Loucy (cell line): ENCODE results near the gene DCP1B.

ENCODE experiments used
- H2AFZ ChIP-seq: fragments of 200-600 bp; sonication (generic); 2 replicates; pipeline ENCODE4 v1.6.0; 2016; ENCODE audit warnings: antibody characterized with exemption, mild to moderate bottlenecking, low read length, moderate library complexity
- H3F3A ChIP-seq: fragments of 200-600 bp; 2 replicates; pipeline ENCODE4 v1.6.0; 2016; ENCODE audit warnings: antibody characterized with exemption, low read depth, mild to moderate bottlenecking
- H3K27me3 ChIP-seq: fragments of 200-600 bp; sonication (generic); 2 replicates; pipeline ENCODE4 v1.6.1; 2014; ENCODE audit warnings: low read length, mild to moderate bottlenecking; ENCODE audit not compliant: insufficient read depth, poor library complexity, severe bottlenecking
- H3K36me3 ChIP-seq: fragments of 200-600 bp; sonication (generic); 2 replicates; pipeline ENCODE4 v1.6.1; 2016; ENCODE audit warnings: low read length; ENCODE audit not compliant: insufficient read depth
- H3K4me1 ChIP-seq: fragments of 200-600 bp; sonication (generic); 2 replicates; pipeline ENCODE4 v1.5.1; 2014; ENCODE audit warnings: low read length, mild to moderate bottlenecking; ENCODE audit not compliant: insufficient read depth, poor library complexity, severe bottlenecking
- H3K4me2 ChIP-seq: fragments of 200-600 bp; sonication (generic); 2 replicates; pipeline ENCODE4 v1.6.0; 2014; ENCODE audit warnings: antibody characterized with exemption, low read length, low read depth, mild to moderate bottlenecking; ENCODE audit not compliant: poor library complexity, severe bottlenecking
- H3K4me3 ChIP-seq: fragments of 200-600 bp; sonication (generic); 2 replicates; pipeline ENCODE4 v1.5.1; 2014; ENCODE audit warnings: low read length, mild to moderate bottlenecking, mixed read lengths; ENCODE audit not compliant: poor library complexity, severe bottlenecking
- H3K79me2 ChIP-seq: fragments of 200-600 bp; sonication (generic); 2 replicates; pipeline ENCODE4 v1.6.1; 2014; ENCODE audit warnings: low read length; ENCODE audit not compliant: insufficient read depth
- H3K9ac ChIP-seq: fragments of 200-600 bp; sonication (generic); 2 replicates; pipeline ENCODE4 v1.6.0; 2014; ENCODE audit warnings: mild to moderate bottlenecking, low read depth, low read length, moderate library complexity; ENCODE audit not compliant: poor library complexity, severe bottlenecking
- H3K9me2 ChIP-seq: fragments of 200-600 bp; sonication (generic); replicated peaks from 2 replicates; pipeline ENCODE4 v1.6.1; 2016; ENCODE audit warnings: low read depth, low read length, mixed read lengths
- H3K9me3 ChIP-seq: fragments of 200-600 bp; sonication (generic); 2 replicates; pipeline ENCODE4 v1.6.1; 2014; ENCODE audit warnings: mild to moderate bottlenecking, antibody characterized with exemption, low read length, low read depth; ENCODE audit not compliant: insufficient read depth
- H4K20me1 ChIP-seq: fragments of 200-600 bp; sonication (generic); 2 replicates; pipeline ENCODE4 v1.6.0; 2014; ENCODE audit warnings: antibody characterized with exemption, low read length, mild to moderate bottlenecking; ENCODE audit not compliant: insufficient read depth, poor library complexity, severe bottlenecking
- EZH2phosphoT487 ChIP-seq: fragments of 200-600 bp; IDR thresholded peaks from 2 replicates; pipeline ENCODE4 v1.6.1; 2018; ENCODE audit warnings: antibody characterized with exemption, mild to moderate bottlenecking, moderate library complexity, borderline replicate concordance
- TF ChIP-seq, protein P1 (sequence below): fragments of 200-600 bp; sonication (generic); conservative IDR thresholded peaks from 2 replicates; pipeline ENCODE4 v1.5.1; 2014; ENCODE audit warnings: mild to moderate bottlenecking, antibody characterized with exemption, low read length

The DCP1B gene

DNA sequence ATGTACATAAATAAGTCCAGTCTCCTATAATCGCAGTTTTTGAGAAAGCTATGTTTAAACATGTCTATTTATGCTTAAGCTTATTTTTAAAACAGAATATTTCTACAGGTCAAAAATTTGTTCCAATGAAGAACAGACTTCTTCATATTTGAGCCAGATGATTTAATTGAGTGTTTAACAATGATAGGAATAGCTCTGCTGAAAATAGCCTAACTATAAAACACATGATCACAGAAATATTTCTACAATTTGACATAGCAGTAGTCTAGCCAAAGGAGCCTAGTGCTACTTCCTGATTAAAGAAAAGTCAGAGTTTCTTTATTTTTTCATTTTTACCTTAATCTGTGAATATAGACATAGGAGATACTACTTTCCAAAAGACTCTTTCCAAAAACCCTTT, 29.4 kb downstream of the DCP1B start:
- TF ChIP-seq, protein P1, sequence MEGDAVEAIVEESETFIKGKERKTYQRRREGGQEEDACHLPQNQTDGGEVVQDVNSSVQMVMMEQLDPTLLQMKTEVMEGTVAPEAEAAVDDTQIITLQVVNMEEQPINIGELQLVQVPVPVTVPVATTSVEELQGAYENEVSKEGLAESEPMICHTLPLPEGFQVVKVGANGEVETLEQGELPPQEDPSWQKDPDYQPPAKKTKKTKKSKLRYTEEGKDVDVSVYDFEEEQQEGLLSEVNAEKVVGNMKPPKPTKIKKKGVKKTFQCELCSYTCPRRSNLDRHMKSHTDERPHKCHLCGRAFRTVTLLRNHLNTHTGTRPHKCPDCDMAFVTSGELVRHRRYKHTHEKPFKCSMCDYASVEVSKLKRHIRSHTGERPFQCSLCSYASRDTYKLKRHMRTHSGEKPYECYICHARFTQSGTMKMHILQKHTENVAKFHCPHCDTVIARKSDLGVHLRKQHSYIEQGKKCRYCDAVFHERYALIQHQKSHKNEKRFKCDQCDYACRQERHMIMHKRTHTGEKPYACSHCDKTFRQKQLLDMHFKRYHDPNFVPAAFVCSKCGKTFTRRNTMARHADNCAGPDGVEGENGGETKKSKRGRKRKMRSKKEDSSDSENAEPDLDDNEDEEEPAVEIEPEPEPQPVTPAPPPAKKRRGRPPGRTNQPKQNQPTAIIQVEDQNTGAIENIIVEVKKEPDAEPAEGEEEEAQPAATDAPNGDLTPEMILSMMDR = no peak
- no peaks in the 10 kb centered on the region for H3K4me1 ChIP-seq
- no peaks in the 10 kb centered on the region for H3K9me3 ChIP-seq
- no peaks in the 10 kb centered on the region for H3K27me3 ChIP-seq
- no peak overlapping the region for H3K4me3 ChIP-seq
- H3K4me2 ChIP-seq = no peak overlapping the region
- H3K36me3 ChIP-seq = no peaks in the 10 kb centered on the region
- no peak overlapping the region for H2AFZ ChIP-seq
- no peak overlapping the region for H3K9ac ChIP-seq
- no peaks in the 10 kb centered on the region for H3K79me2 ChIP-seq
- no peaks in the 10 kb centered on the region for H4K20me1 ChIP-seq
- H3F3A ChIP-seq = no peaks in the 10 kb centered on the region
- no peaks in the 10 kb centered on the region for H3K9me2 ChIP-seq

DNA sequence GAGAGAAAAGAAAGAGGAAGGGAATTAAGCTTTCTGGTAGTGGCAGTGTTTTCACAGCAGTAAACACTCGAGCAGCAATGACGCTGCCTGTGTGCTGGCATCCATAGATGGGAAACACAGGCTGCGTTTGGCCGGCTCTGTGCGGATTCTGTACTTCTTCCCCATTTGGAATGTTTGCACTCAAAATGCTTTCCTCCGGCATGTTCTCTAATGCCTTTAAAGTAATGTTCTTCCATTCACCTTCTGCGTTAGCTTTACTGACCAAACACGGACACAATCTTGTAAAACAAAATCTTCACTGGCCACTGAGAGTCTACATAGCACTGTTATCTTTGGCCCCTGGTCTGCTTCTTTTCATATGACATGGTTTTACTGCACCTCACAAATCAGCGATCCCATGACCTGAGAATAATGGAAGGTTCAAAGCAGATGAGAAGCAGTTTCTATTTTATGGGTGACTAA, 31.4 kb downstream of the DCP1B start:
- no peak overlapping the region for H3K9ac ChIP-seq
- H2AFZ ChIP-seq = no peak overlapping the region

DNA sequence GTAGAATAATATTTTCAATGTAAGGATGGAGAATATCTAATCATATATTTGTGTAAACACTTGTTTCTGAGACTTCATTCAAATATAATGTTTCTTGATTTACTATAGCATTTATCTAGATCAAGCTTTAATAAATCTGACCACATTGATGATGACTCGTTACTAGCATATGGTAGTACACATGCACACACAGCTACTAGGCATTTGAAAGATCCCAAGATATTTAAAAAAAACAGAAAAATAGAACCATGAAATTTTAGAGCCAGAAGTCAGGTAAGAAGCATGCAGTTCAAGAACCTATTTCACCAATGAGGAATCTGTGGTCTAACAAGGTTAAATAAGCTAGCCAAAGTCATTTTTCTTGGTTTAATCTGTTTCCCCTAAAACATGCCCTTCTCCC, 32.0 kb downstream of the DCP1B start:
- no peaks in the 10 kb centered on the region for H3K27me3 ChIP-seq
- no peaks in the 10 kb centered on the region for H4K20me1 ChIP-seq
- no peak overlapping the region for H3K4me3 ChIP-seq
- H3F3A ChIP-seq = no peaks in the 10 kb centered on the region
- no peak for TF ChIP-seq EZH2phosphoT487
- TF ChIP-seq, protein P1 = no peak
- no peaks in the 10 kb centered on the region for H3K4me1 ChIP-seq
- no peaks in the 10 kb centered on the region for H3K9me3 ChIP-seq
- H3K79me2 ChIP-seq = no peaks in the 10 kb centered on the region
- H3K9me2 ChIP-seq = no peaks in the 10 kb centered on the region
- H3K9ac ChIP-seq = no peak overlapping the region
- no peak overlapping the region for H3K4me2 ChIP-seq
- no peak overlapping the region for H2AFZ ChIP-seq
- no peaks in the 10 kb centered on the region for H3K36me3 ChIP-seq

More for the DNA sequence above, 31.4 kb downstream of the DCP1B start:
- Histone ChIP-seq H3K79me2 (no peaks in the 10 kb centered on the region), H3K36me3 (no peaks in the 10 kb centered on the region), H3F3A (no peaks in the 10 kb centered on the region), H3K9me3 (no peaks in the 10 kb centered on the region), H3K4me1 (no peaks in the 10 kb centered on the region), H3K4me2 (no peak overlapping the region), H3K4me3 (no peak overlapping the region), H4K20me1 (no peaks in the 10 kb centered on the region), H3K9me2 (no peaks in the 10 kb centered on the region), H3K27me3 (no peaks in the 10 kb centered on the region)
- TF ChIP-seq EZH2phosphoT487 = no peak
- TF ChIP-seq, protein P1 = no peak
